GM19328 (cell line): ENCODE results near the gene TMEM181.
"Not testable (repeated sequence)": the region's sequence is repeated elsewhere in the genome, so short reads cannot be mapped to it uniquely, and the experiment has no call there.

Experiments used
- ATAC-seq: cut with Tn5 transposase; IDR thresholded peaks from one replicate; pipeline ENCODE4 v1.9.1; 2021; ENCODE audit warnings: mild to moderate bottlenecking, moderate library complexity; ENCODE audit not compliant: unreplicated experiment

Gene TMEM181

GRCh38 chr6:158620963-158621693 is 61.2 kb downstream of the TMEM181 start:
- ATAC-seq: no peak

DNA sequence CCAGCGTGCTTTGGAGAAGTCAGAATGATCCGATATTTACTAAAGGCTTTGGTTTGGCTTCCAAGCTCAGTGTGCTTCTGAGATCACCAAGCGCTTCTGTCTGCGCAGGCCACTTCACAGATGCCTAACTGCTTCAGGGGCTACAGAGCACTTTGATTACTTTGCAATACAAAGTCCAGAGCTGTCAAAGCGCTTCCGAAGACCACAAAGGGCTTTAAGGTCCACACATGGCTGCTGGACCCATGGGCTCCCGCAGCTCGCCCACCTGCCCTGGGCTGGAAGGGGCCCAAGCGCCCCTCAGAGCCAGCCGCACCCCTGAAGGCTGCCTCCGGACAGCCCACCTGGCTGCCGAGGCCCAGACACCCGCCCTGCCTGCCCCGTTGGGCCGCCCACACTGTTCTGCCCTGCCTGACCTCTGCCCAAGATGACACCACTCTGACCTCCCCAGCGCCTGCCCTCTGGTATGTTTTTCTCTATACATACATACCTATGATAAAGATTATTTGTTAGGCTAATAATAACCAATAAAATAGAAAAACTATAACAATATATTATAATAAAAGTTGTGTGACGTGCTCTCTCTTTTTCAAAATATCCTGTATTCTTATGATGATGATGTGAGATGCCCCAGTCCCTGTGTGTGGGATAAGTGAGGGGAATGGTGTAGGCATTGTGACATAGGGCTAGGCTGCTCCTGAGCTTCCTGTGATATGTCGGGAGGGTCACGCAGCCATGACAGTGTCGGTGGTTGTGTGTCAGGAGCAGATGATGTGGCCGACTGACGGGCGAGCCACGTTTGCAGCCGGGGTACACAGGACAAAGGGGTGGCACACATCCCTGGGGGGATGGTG is 62.0 kb downstream of the TMEM181 start:
- no peak for ATAC-seq

DNA sequence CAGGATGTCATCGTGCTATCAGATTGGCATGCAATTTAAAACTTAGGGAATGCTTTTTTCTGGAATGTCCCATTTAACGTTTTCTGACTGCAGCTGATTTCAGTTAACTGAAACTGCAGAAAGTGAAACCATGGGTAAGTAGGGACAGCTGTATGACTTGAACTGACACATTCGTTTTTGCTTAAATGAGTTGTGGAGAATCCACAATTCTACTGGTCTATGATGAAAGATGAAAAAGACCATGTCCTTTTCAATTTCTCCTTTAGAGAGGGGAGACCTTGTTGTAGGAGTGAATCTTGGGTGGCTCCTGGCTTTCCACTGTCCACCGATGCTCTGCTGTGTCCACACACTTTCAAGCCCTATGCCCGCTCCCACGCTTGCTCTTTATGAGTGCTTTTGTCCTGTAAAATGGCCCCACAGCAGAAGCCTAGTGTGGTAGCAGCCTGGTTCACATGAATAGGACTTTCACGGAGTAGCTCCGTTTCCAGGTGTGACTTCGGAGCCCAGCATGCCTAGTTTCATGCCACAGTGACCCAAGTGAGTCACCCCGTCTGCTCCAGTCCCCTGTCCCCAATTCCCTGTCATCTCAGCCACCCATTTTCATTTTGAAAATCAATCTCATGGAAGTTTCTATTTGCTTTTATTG is 62.8 kb downstream of the TMEM181 start:
- ATAC-seq: no peak

- ATAC-seq: no peak
Measured at GRCh38 chr6:158624684-158625682, 65.1 kb downstream of the TMEM181 start.

DNA sequence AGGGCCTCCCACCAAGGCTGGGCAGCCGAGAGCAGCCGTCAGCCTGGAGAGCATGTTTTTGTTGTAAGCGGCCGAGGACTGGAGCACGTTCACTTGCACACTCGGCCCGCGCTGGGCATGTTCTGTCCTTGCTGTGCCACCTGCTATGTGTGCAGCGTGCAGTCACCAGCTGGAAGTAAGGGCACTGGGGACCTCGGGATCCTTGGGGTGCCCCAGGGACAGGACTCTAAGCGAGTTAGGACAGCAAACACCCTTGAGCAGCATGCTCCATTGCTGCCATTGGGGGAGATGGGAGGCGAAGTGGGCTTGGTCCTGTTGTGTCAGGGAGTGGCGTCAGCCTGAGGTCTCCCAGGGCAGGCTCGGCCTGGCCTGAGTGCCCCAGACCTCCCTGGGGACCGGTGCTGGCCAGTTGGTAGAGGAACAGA is 66.0 kb downstream of the TMEM181 start:
- ATAC-seq: no peak

DNA sequence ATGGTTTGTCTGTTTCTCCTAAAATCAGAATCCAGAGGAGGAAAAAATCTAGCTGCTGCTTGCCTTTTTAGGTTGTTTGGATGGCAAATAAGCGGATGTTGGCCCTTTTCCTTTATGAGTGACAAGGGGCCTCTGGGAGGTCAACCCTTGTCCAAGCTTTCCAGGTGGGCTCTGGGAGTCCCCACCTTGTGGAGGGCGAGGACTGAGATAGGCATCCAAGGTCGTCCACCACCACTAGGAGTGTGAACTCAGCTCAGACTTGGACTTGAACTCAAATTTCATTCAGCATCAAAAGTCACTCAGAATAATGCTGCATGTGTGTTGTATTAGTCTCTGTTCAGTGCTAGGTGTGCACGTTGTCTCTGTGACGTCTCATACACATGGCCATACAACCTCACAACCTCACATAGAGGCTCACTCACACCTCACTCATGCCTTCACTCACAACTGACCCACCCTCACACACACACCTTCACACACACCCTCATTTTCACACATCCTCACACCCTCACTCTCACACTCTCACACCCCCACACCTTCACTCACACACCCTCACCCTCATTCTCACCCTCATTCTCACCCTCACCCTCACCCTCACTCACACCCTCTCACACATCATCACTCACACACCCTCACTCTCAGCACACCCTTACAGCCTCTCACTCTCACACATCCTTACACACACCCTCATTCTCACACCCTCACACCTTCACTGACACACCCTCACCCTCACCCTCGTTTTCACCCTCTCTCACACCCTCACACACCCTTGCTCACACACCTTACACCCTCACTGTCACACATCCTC is 66.7 kb downstream of the TMEM181 start:
- no peak for ATAC-seq

GRCh38 chr6:158627168-158627939 is 67.5 kb downstream of the TMEM181 start:
- ATAC-seq: no peak

GRCh38 chr6:158627940-158628211 is 68.0 kb downstream of the TMEM181 start:
- no peak for ATAC-seq

DNA sequence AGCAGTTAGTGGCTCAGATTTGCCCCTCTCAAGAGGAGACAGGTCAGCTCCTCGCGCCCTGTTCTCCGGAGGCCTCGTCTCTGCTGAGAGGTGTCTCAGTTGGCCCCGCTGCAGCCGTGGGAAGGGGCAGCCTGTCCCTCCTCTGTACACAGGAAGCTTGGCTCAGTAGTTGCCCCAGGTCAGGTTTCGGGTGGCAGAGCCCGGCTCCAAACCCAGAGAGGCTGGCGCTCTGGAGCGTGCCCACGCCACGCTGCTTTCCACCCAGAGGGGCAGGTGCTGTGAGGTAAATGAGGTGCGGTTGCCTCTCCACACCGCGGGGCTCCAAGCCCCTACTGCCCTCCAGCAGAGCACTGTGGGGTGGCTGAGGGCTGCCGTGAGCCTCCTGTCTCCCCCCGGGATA is 68.7 kb downstream of the TMEM181 start:
- no peak for ATAC-seq

DNA sequence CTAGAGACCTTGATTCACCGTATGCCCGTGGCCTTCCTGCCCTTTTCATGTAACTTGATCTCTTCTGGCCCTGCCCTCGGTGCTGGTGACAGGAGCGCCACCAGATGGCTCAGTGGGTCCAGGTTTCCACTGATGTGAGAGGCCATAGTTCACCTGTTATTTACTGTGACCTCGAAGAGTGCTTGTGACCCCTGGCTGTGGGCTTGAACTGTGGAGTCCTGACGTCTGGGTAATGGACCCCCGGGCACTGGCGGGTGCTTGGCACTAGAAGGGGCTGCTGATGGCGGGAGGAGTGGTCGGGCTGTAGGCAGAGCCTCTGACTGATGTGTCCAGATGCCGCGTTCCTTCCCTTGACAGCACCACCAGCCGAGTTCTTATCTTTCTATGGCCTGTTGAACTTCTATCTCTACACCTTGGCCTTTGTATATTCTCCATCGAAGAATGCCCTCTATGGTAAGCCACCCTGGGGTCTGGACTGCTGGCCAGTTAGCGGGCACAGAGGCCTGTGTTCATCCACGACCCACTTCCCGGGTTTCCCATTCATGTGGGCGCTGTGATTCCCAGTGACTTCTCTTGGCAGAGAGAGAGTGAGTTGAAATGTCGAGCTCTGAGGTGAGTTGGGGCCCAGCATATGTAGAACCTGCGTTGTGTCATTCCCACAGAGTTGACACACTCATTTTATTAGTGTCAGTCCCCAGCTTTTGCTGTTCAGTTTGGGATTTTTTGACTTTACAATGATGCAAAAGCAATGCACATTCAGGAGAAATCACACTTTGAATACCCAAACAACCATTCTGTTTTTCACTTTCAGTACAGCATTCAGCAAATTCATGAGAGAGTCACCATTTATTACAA is 69.7 kb downstream of the TMEM181 start:
- no peak for ATAC-seq

GRCh38 chr6:158630938-158631616 is 71.2 kb downstream of the TMEM181 start:
- no peak for ATAC-seq

GRCh38 chr6:158631678-158632537 is 72.0 kb downstream of the TMEM181 start:
- no peak for ATAC-seq

- ATAC-seq: not testable (repeated sequence)
Measured at GRCh38 chr6:158632538-158633119, 72.7 kb downstream of the TMEM181 start.

DNA sequence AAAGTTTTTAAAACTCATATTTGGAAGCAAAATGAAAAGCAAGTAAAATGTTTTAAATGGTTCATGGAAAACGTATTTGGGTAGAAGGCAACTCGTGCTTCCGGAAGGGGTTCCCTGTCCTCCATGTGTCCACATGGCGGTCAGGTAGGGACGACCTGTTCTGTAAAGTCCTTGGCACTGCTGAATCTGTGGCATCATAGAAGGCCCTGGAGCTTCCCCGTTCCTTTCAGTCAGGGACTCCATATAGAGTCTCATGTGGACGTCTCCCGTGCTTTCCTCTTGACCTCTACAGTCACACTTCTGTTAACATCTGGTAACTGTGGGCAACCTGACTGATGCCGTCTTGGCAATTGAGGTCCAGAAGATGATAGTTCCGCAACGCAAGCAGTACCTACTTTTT is 73.2 kb downstream of the TMEM181 start:
- no peak for ATAC-seq

GRCh38 chr6:158634695-158635426 is 75.0 kb downstream of the TMEM181 start:
- ATAC-seq: no peak
